HG03571 (cell line): ENCODE measurements around the gene PRKAG2.
"Not testable (repeated sequence)": the region's sequence is repeated elsewhere in the genome, so short reads cannot be mapped to it uniquely, and the experiment has no call there.

Experiments
- ATAC-seq: cut with Tn5 transposase; IDR thresholded peaks from one replicate; pipeline ENCODE4 v1.9.1; 2021; ENCODE audit not compliant: unreplicated experiment

PRKAG2 gene

DNA sequence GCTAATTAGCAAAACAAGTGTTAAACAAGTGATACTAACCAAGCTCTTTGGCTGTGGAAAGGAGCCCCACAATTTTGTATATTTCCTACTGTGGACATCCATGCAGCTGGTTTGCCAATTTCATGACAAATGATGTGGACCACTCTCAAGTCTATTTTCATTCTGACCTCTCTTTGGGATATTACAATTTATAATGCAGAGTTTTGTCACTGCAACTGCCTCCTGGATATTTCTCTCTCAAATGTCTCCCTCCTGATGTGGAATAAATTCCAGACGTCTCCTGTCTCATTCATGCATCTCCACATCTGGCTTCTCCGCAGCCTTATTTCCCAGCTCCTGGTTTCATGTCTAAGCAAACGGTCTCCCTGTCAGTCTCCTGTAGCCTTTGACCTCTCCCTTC lies 276.6 kb downstream of the PRKAG2 start:
- ATAC-seq: no peak

DNA sequence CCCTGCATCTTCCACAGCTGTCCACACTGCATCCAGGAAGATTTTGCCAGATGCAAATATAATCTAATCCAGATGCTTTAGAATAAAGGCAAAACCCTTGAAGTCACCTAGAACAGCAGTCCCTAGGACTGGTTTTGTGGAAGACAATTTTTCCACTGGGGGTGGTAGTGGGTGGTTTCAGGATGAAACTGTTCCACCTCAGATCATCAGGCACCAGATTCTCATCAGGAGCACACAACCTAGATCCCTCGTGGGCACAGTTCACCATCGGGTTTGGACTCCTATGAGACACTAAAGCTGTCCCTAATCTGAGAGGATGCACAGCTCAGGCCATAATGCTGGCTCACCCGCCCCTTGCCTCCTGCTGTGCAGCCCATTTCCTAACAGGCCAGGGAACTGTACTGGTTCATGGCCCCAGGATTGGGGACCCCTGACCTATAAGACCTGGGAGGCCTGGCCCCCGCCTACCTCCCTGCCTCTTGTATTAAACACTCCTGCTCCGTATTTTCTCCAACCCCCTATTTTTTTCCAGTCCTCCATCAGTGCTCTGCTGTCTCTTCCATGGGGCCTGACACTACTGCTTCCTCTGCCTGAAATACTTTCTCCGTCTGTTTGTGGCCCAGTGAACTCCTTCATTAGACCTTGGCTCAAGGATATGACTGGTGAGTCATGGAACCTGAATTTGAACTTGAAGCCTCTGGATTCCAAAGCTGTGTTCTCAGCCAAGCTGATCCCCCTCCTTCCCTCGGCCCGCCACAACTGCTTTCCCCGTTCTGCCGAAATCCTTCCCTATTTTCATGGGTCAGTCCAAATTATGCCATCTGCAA lies 277.3 kb downstream of the PRKAG2 start:
- no peak for ATAC-seq

DNA sequence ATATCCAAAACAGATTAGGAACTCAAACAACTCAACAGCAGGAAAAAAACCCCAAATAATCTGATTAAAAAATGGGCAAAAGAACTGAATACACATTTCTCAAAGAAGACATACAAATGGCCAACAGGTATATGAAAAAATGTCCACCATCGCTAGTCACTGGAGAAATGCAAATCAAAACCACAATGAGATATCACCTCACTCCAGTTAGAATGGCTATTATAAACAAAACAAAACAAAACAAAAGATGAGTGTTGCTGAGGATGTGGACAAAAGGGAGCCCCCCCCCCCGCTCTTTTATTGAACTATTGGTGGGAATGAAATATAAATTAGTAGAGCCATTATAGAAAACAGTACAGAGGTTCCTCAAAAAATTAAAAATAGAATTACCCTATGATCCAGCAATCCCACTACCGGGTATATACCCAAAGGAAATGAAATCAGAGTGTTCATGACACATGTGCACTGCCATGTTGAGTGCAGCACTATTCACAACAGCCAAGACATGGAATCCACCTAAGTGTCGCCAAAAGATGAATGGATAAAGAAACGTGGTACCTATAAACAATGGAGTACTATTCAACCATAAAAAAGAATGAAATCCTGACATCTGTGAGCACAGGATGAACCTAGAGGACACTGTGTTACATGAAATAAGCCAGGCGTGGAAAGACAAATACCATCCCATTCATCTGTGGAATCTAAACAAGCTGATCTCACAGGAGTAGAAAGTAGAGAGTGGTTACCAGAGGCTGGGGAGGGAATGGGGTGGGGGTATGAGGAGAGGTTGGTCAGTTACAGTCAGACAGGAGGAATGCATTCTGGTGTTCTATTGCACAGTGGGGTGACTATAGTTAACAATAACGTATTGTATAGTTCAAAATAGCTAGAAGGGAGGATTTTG lies 279.1 kb downstream of the PRKAG2 start:
- ATAC-seq: no peak

DNA sequence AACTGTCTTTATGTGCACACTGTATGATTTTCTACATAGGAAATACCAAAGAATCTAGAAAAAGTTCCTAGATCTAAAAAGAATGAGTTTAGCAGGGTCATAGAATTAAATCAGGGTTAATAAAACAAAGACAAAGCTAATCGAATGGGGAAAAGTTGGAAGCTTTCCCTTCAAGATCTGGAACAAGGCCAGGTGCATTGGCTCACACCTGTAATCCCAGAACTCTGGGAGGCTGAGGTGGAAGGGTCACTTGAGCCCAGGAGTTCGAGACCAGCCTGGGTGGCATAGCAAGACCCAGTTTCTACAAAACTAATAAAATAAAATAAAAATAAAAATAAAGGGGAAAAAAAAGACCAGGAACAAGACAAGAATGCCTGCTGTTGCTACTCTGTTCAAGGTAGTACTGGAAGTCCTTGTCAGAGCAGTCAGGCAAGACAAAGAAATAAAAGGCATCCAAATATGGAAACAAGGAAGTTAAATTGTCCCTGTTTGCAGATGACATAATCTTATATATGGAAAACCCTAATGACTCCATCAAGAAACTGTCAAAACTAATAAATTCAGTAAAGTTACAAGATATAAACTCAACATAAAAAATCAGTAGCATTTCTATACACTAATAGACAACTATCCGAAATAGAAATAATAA lies 281.1 kb downstream of the PRKAG2 start:
- no peak for ATAC-seq

DNA sequence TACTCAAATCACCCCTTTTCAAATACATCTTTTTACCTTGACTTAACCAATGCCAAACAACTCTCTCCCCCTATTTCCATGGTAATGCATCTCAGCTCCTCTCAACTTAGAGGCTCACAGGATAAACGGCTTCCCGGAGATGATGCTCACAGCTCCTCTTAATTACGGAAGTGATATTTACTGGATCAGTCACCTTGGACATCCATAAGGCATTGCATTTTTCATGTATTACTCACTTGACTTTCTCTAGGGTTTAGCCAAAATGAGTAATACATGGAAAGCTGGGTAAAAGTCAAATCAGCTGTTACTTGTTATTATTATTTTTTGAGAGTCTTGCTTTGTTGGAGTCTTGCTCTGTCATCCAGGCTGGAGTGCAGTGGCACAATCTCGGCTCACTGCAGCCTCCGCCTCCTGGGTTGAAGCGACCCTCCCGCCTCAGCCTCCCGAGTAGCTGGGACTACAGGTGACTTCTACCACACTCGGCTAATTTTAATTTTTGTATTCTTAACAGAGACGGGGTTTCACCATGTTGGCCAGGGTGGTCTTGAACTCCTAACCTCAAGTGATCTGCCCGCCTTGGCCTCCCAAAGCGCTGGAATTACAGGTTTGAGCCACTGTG lies 283.9 kb downstream of the PRKAG2 start:
- no peak for ATAC-seq

DNA sequence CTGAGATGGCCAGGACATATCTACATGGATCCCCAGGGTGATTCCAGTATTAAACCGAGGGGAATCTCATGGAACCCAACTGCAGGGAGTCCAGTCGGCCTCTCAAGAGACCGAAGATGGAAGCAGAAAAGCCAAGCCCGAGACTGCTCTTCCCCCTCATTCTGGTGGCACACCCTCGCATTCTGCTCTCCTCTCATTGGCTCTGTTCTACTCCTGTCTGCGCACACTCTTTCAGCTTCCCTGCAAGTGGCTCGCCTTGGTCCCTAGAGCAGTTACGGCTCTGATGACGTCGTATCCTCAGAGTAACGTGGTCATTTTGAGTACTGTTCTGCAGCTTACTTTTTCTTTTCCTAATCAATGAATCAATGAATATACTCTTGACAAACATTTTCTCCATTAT lies 284.6 kb downstream of the PRKAG2 start:
- no peak for ATAC-seq

DNA sequence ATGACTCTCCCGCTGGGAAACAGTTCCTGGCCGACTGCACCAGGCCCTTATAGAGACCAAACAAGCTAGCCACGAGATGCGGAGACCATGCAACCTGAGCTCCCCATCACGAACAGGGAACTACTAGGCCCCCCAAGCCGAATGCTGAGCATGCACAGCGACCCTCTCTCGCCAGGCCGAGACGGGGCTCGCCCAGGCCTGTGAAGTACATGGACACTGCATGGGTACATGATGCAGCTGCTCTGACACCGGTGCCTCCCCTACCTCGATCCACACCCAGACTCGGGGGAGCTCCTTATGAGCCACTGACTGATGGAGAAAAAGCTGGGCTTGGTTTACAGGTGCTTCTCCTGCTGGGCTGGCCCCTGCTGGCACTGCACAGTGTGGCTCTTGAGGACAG lies 285.0 kb downstream of the PRKAG2 start:
- ATAC-seq: no peak

DNA sequence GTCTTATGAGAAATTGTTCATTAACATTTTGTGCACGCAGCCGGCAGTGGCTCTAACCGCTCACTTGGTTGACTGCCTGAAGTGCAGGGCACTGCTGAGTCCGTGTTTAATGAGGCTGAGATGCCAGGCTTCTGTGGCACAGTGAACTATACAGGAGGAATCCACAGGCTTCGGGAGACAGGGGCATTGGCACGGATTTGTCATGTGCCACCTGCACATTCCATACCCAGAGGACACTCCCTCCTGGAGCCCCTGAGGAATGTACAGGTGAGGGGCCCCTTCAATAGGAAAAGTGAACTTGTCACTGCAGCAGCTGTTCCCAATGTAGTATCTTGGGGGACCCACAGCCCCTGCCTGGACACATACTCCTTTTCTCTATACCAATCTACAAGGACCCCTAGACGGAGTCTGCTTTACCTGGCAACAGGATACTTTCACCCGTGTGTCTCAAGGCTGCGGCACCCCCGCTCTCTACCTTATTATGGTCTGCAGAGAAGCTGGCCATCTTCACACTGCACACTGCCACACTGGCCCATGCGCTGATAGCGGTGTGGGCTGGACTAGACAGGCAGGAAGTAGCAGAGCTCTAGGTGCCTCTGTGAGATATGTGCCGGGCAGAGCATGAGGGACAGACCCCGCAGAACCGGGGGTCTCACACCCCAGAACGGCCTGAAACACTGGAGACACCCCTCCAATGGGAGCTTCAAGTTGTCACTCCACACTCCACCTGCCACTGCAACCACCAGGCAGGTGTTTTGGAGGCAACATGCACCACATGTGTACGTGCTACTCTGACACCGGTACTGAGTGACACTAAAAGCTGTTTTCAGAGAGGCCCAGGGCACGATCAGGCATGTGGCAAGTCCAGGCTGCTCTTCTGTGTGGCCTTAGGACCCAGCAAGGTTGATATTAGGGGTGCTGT lies 285.8 kb downstream of the PRKAG2 start:
- ATAC-seq: no peak

DNA sequence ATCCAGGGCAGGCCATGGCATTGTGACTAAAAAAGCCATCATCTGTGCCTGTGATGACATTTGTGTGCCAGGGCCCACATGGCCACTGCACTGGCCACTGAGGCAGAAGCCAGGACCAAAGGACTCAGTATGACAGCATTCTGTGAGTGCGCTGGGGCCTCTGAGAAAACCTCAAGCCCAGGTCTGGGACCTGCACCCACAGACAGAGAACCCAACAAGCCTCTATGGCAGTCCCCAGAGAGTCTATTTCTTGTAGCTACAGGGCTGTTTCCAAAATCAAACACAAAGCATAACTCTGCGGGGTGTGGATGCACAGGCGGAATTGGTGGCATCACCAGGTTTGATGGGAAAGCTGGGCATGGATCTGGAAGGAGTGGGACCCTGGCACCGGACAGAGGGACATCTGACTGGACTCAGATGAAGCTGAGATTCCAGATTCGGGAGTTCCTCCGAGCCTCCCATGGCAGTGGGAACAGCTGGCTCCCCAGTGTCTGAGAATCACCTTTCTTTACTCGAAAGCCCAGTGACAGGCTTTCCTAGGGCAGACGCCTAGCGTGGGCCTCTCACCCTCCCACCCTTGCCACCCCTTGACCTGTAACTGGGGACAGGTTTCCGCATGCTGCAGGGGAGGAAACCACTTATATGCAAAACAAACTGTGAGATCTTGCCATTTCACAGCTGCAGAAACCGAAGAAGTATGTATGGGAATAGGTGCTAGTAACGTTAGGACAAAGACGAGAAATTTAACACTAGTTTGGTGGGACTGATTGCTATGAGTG lies 286.7 kb downstream of the PRKAG2 start:
- ATAC-seq: no peak

DNA sequence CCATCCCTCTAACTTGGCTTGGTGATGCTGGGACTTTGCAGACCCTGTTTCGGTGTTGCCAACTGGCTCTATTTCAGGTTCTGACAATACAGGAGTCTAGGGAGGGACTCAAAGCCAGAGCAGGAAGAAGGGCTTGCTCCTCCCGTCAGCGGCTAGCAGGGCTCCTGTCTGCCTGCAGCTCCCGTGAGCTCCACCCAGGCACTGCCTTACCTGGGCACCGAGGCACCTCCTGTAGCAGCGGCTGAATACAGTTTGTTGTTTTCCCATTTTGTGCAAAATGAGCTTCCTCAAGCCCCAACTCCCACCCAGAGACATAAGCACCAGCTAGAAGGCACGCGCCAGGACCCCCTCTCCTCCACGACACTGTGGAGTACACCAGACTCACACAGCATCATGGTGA lies 287.9 kb downstream of the PRKAG2 start:
- no peak for ATAC-seq

DNA sequence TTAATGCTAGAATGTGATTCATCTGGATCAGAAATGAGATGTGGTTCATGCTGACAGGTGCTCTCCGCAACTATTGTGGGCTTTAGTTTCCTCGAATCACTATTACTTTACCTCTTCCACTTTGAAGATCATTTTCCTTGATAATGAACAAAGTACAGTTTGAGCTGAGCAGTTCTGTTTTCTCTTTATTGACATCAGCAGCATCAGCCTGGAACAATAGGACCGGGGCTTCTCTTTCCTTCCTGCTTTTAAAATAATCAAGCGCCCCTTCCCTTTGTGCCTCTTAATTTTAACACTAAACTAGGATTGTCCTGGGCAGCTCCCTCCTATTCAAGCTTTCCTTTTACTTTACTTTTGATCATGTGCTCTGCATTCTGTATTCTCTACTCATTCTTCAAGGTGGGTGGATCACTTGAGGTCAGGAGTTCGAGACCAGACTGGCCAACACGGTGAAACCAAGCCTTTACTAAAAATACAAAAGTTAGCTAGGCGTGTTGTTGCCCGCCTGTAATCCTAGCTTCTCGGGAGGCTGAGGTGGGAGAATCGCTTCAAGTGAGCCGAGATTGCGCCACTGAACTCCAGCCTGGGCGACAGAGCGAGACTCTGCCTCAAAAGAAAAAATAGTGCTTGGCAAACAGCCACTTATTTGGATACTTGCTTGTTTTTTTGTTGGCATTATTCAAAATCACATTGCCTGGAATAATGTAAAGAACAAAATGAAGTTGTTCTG lies 290.2 kb downstream of the PRKAG2 start:
- ATAC-seq: no peak

DNA sequence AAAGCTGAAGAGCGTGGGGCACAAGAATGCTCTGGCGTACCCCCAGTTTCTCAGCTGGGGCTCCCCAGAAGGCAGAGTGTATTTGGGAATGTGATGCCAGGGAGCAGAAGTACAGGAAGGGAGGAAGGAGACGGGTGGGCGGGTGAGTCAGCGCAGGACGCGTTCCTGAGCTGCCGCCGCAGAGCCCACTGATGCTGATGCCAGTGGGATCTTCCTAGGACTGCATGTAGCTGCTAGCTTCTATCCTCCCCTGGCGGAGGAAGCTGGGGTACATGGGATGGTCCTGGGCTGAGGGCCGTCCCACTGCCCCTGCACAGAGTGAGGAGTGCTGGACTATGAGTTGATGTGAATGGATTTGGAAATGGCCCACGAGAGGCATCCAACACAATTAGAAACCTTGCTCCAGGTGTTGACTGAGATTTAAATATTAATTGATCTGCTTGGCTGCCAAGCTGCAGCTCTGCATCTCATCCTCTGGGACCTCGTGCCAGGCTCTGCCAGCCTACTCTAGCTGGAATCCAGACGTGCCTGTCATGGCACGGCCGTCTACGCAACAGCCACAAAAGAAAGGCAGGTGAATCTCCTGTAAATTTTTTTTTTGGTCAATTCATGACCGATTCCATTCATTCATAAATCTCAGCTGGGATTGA lies 291.0 kb downstream of the PRKAG2 start:
- no peak for ATAC-seq

DNA sequence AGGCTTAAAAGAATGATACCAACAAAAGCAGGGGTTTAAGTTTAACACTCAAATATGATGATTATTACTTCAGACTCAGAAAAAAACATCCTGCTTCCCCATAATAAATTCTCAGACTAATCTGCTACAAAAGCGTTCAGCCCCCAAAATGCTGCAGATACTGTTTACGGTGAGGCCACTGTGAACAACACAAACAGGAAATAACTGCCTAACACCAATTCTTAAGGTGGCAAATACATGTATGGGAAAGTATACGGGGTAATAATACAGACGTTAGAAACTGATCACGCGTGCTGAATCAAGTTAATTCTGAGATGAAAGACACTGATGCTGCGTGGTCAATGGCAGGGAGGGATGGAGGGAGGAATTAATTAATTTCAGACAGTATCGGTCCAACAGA lies 295.2 kb downstream of the PRKAG2 start:
- ATAC-seq: no peak

DNA sequence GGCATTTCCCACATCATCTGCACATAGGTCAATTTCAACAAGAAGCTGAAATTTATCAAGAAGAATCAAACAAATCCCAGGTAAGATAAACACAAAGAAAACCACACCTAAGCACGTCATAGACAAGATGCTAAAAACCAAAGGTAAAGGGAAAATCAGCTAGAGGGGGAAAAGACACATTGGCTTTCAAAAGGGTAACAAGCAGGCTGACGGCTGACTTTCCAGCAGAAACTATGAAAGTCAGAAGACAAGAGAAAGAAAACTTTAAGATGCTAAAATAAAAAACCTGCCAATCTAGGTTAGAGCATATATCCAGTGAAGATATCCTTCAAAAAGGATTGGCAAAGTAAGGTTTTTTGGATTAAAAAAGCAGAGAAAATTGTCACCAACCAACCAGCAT lies 297.3 kb downstream of the PRKAG2 start:
- ATAC-seq: no peak

DNA sequence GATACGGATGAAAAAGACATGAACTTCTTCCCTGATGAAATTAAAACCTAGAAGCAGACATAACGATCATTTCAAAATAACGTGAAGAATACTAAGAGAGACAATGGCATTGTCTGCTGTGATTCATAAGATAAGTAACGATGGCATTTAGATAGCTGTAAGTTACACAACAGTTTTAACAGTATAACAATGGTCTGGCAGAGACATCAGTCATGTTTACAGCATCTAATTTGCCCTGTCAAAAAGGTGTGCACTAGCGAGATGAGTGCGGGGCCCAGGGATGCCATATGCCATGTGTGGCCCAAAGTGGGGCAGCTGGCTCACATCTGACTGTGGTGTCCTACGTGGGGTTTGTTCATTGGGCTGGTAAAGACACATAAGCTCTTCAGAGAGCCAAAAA lies 301.5 kb downstream of the PRKAG2 start:
- ATAC-seq: no peak

DNA sequence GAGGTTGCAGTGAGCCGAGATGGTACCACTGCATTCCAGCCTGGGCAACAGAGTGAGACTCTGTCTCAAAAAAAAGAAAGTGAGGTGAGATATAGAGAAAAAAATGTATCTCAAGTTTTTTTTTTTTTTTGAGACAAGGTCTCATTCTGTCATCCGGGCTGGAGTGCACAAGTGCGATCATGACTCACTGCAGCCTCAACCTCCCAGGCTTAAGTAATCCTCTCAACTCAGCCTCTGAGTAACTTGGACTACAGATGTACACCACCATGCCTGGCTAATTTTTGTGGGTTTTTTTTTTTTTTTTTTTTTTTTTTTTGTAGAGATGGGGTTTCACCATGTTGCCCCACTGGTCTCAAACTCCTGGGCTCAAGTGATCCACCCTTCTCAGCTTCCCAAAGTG lies 303.9 kb downstream of the PRKAG2 start:
- not testable (repeated sequence) for ATAC-seq

DNA sequence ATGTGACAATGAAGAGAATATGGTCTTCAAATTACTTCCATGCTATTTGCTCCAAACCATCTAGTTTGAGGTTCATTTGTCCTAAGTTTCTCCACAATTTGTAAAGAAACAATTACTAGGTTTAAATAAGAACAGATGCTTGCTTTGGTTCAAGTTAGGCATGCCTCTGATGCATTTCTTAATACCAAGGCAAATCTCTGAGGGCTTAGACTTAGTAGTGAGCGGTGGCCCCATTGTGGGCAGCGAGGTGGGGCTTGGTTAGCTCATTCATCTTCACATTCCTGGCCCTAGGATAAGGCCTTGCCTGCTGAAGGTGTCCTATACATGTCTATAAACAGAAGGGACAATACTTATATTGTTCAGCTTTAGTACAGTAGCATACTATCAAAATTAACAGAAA lies 304.8 kb downstream of the PRKAG2 start:
- ATAC-seq: no peak

DNA sequence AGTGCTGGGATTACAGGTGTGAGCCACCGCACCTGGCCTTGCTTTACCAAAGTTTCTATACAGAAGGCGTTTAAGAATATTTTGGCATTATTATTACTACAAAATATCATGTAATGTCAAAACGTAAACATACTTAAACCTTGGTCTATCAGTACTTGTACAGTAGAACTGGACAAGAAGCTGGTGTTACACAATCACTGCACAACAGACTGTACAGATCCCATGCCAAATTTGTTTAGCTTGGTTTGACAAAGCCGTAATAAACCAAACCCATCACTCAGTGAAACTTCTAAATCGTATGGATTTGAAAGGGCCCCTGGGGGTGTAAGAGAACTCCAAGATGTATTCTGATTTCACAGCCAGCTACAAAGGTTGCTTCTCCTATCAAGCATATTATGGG lies 305.4 kb downstream of the PRKAG2 start:
- ATAC-seq: no peak
